Stimulated activated CD4-positive, alpha-beta T cell treated with anti-CD3 and anti-CD28 coated beads, Interleukin-4, amount 100 ng/mL, for 1 hour (primary cell): ENCODE results near the gene LGSN.
"Not testable (repeated sequence)": the region's sequence is repeated elsewhere in the genome, so short reads cannot be mapped to it uniquely, and the experiment has no call there.

Source experiments
- DNase-seq: peaks from one replicate; pipeline ENCODE4 v3.0.0-alpha.2; 2020

Gene LGSN

DNA sequence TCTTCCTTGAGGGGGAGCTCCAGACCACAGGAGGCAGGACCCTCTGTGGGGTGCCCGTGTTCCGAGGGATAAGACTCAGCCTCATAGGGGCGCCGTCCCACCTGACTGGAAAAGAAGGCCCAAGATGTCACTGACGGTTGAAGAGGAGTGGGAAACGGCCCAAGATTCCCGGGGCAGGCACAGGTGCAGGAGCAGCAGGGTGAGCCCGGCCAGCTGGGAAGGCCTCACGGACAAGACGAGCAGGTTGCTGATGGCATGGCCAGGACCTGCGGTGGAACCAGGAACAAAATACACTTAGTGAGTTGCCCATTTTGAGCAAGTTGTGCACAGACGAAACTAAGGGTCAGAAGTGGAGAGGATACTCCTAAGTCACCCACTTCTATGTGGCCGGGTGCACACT, 89.8 kb downstream of the LGSN start:
- not testable (repeated sequence) for DNase-seq

- not testable (repeated sequence) for DNase-seq
Observed at GRCh38 chr6:63227928-63228894, 91.6 kb downstream of the LGSN start.

- not testable (repeated sequence) for DNase-seq
Observed at GRCh38 chr6:63225987-63226386, 93.8 kb downstream of the LGSN start.
